Melanocyte of skin (primary cell): ENCODE results near the gene FKBP7. TPM values are rescaled to one million over a fixed set of nuclear protein-coding genes. Genes with fewer than 3 reads are reported as not detected.

Experiments
- total RNA-seq, 2 donors: library from RNA; depleted of rRNA; stranded (reverse); fragments of >200 nt; gene quantifications; 2 replicates each; pipeline ENCODE4 v1.2.3, GENCODE V29; 2012

FKBP7 gene
- total RNA-seq: 10 to 100 TPM; 22.0 to 30.3 TPM

DNA sequence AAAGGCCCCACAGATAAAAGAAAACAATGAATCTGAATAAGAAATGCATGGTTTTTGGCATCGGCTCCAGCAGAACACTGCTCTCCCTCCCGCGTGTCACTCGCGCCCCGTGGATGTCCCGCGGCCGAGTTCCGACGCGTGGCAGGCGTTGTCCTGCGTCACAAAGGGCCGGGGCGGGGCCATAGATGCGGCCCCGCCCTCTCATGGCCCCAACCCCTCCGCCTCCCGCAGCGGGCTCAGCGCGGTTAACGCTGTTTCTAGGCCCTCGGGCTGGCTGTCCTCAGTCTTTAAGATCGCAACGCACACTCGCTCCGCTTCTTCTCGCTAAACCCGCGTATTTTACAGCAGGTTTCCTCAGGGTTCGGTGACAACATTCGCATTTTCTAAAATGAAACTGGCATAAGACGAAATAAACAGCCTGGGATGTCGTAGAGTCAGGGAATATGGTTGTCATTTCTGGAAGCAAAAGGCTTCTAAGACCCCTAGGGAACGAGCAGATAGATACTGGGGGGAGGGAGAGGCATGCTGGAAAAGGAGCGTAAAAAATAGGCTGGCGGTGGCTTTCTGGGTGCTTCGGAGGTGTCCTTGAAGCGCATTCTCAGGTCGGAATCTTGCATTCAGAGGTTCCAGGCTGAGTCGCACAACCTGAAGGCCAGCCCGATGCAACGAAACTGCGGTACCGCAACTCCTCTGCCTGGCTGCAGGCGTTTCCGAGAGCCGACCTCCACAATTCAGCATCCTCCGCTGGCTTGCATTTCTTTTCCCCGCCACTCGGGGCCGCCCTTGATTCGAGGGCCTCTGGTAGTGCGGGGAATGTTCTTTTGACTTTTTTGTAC lies at the start of gene FKBP7:
FKBP7 (minus strand) TSS at position 162 of the 836 bp plus-strand sequence; CDS start at position 61, 101 bp downstream.

GRCh38 chr2:178480227-178481181 lies 2.1 kb upstream of the FKBP7 start, which contains the start of gene PLEKHA3:
PLEKHA3 (plus strand) TSS chr2:178480457; CDS start chr2:178480870, 413 bp downstream.

GRCh38 chr2:178450774-178451525 lies 27.4 kb downstream of the FKBP7 start, which contains the start of the genes PJVK and PRKRA:
PJVK (plus strand) TSS chr2:178451378; CDS start chr2:178453410, 2,032 bp downstream.
PRKRA (minus strand) TSS chr2:178451175; CDS start chr2:178451030, 145 bp downstream.

Other genes starting within 250 kb of the FKBP7 start
- 10 to 100 TPM; 30.3 to 48.6 TPM for gene PRKRA, start 27.4 kb downstream of the FKBP7 start, total RNA-seq
- gene PJVK, start 27.2 kb downstream of the FKBP7 start, total RNA-seq: 1 to 10 TPM; 1.0 to 1.3 TPM
- 1 to 10 TPM; 5.2 to 7.7 TPM for gene PLEKHA3, start 1.9 kb upstream of the FKBP7 start, total RNA-seq